ENCODE results near the gene TBL1XR1. TPM values are rescaled to one million over a fixed set of nuclear protein-coding genes. Genes with fewer than 3 reads are reported as not detected.
A peak's percentile ranks its signal among the peaks of the same experiment; 100 is the strongest.

TBL1XR1 gene
- total and polyA plus RNA-seq, 2 of the 4 experiments (the other 2 are of a cell fraction): 25.2 to 170 TPM

DNA sequence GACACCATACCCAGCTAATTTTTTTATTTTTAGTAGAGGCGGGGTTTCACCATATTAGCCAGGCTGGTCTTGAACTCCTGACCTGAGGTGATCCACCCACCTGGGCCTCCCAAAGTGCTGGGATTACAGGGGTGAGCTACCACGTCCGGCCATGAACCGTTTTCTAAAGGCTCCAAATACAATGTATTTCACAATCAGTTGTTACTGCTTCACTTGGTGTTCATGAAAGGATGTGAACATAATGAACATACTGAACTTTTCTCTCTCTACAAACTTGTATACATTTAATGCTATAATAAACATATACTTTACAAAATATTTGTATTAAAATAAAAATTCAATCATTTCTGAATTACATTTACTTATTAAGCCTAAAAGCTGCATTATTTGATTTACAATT is 28.9 kb downstream of the TBL1XR1 start:
- Histone ChIP-seq H3K9me1 (ENCODE audit: insufficient read depth, low read length) (peaks cover 7% of the 10 kb centered on the region), H4K20me1 (ENCODE audit: insufficient read depth, low read length) (peaks cover 83% of the 10 kb centered on the region), H3K23ac (ENCODE audit: low read depth, low read length) (no peak overlapping the region), H4K5ac (ENCODE audit: low read depth, low read length) (no peak overlapping the region), H3K9me3 (ENCODE audit: control insufficient read depth, insufficient read depth, low read length) (no peaks in the 10 kb centered on the region), H2BK15ac (ENCODE audit: low read depth, low read length) (no peak overlapping the region), H3K36me3 (ENCODE audit: control insufficient read depth, insufficient read depth, low read length) (peaks cover 4% of the 10 kb centered on the region), H3K27me3 (ENCODE audit: control insufficient read depth, insufficient read depth, low read length) (no peaks in the 10 kb centered on the region), H2AK5ac (ENCODE audit: low read depth, low read length) (no peak overlapping the region), H2BK5ac (ENCODE audit: low read depth, low read length, poor library complexity, severe bottlenecking) (no peak overlapping the region), H3K56ac (ENCODE audit: extremely low read depth, insufficient read depth, low read length) (no peak overlapping the region), H2AFZ (replicated peaks; ENCODE audit: low read length, poor library complexity) (no peak overlapping the region), H3K14ac (replicated peaks; ENCODE audit: low read depth, low read length) (no peak overlapping the region), H3K27ac (ENCODE audit: insufficient read depth, low read length) (no peak overlapping the region), H3K4ac (ENCODE audit: low read depth, low read length) (no peak overlapping the region), H2BK20ac (ENCODE audit: low read depth, low read length) (no peak overlapping the region), H3K4me2 (ENCODE audit: low read depth, low read length) (no peak overlapping the region), H4K91ac (ENCODE audit: insufficient read depth, low read depth, low read length) (no peak overlapping the region), H3K9ac (ENCODE audit: low read depth, low read length) (no peak overlapping the region), H3K18ac (ENCODE audit: low read depth, low read length) (no peak overlapping the region), H3K4me3 (ENCODE audit: insufficient read depth, low read depth, low read length) (no peak overlapping the region), H4K8ac (ENCODE audit: low read depth in 2 of 2, low read length in 2 of 2) (no peak overlapping the region), H2AK9ac (replicated peaks; ENCODE audit: low read depth, low read length, poor library complexity) (no peak overlapping the region), H3K4me1 (ENCODE audit: control insufficient read depth, insufficient read depth, low read length) (no peaks in the 10 kb centered on the region), H3K79me1 (ENCODE audit: low read depth in 1 of 2, low read length in 2 of 2) (peaks cover 11 to 57% of the 10 kb centered on the region in 2 experiments), H2BK120ac (ENCODE audit: low read depth, low read length) (no peak overlapping the region)
- CTCF ChIA-PET: no interaction called here
- no peak for DNase-seq
- in situ Hi-C loops (cut with MboI; ENCODE audit: low sequenced_read_pairs) (no loop called here), dilution Hi-C loops (cut with HindIII; ENCODE audit: low sequenced_read_pairs, unreplicated experiment) (no loop called here), intact Hi-C loops (cut with micrococcal nuclease) (no loop called here)
- POLR2A ChIA-PET (ENCODE audit: unreplicated experiment): no interaction called here
- no CpG with 5 or more reads among the region's 4 CpGs for WGBS, 2 experiments (ENCODE audit: extremely low coverage in 2 of 2, insufficient read length in 1 of 2)
- no TSS peak for BruUV-seq (replicated peaks)
- no peak for ATAC-seq (ENCODE audit: low read depth)
- peak; percentile 43; the same call in 1 of the 2 replicates for TF ChIP-seq CEBPB (IDR thresholded peaks at IDR 0.05; ENCODE audit: low read depth, low read length)
- no peak for TF ChIP-seq MXI1 (IDR thresholded peaks at IDR 0.05; ENCODE audit: borderline replicate concordance, low read depth, low read length)

All from IMR-90 (cell line).